Measurements from ENCODE around the gene ERC2. TPM values are rescaled to one million over a fixed set of nuclear protein-coding genes. Genes with fewer than 3 reads are reported as not detected.

Gene ERC2
- total RNA-seq, 1 experiment from 2014 or later = 0.90 TPM

GRCh38 chr3:56248021-56248420 lies 220.2 kb downstream of the ERC2 start:
- intact Hi-C loops (cut with micrococcal nuclease; ENCODE audit: unreplicated experiment) = loop anchor here (5.0 kb wide), 1 partner anchor 761 kb away; the partner anchor contains the start of gene WNT5A
- no peak overlapping the region for H3K4me3 ChIP-seq (ENCODE audit: low read depth, low read length, poor library complexity, severe bottlenecking)
- POLR2A ChIA-PET (ENCODE audit: low non-redundant PET) = no interaction called here
- CTCF ChIA-PET = no interaction called here
- H3K27me3 ChIP-seq (replicated peaks; ENCODE audit: insufficient read depth, low read depth, low read length, poor library complexity) = no peaks in the 10 kb centered on the region
- TF ChIP-seq CTCF (conservative IDR thresholded peaks at IDR 0.05; ENCODE audit: low read depth, low read length) = no peak
- no peak for TF ChIP-seq EZH2 (IDR thresholded peaks at IDR 0.05; ENCODE audit: borderline replicate concordance, low read depth, low read length, poor library complexity, severe bottlenecking)
- BruUV-seq (replicated peaks) = no TSS peak
- no peaks in the 10 kb centered on the region for H3K9me3 ChIP-seq (ENCODE audit: low read depth, low read length, poor library complexity, severe bottlenecking)
- H3K4me1 ChIP-seq (ENCODE audit: insufficient read depth, low read length, poor library complexity, severe bottlenecking) = no peaks in the 10 kb centered on the region
- no peak overlapping the region for H3K27ac ChIP-seq (ENCODE audit: low read depth, low read length, poor library complexity, severe bottlenecking)
- H3K36me3 ChIP-seq (ENCODE audit: insufficient read depth, low read length, poor library complexity, severe bottlenecking) = no peaks in the 10 kb centered on the region
- no peak for DNase-seq (ENCODE audit: low spot score)

GRCh38 chr3:56238299-56238698 lies 230.0 kb downstream of the ERC2 start:
- no peak overlapping the region for H3K27ac ChIP-seq (ENCODE audit: low read depth, low read length, poor library complexity, severe bottlenecking)
- H3K4me1 ChIP-seq (ENCODE audit: insufficient read depth, low read length, poor library complexity, severe bottlenecking) = no peaks in the 10 kb centered on the region
- H3K36me3 ChIP-seq (ENCODE audit: insufficient read depth, low read length, poor library complexity, severe bottlenecking) = no peaks in the 10 kb centered on the region
- ChIA-PET CTCF (no interaction called here), POLR2A (ENCODE audit: low non-redundant PET) (no interaction called here)
- no peak overlapping the region for H3K4me3 ChIP-seq (ENCODE audit: low read depth, low read length, poor library complexity, severe bottlenecking)
- no peaks in the 10 kb centered on the region for H3K9me3 ChIP-seq (ENCODE audit: low read depth, low read length, poor library complexity, severe bottlenecking)
- TF ChIP-seq EZH2 (IDR thresholded peaks at IDR 0.05; ENCODE audit: borderline replicate concordance, low read depth, low read length, poor library complexity, severe bottlenecking) (no peak), CTCF (conservative IDR thresholded peaks at IDR 0.05; ENCODE audit: low read depth, low read length) (no peak)
- H3K27me3 ChIP-seq (replicated peaks; ENCODE audit: insufficient read depth, low read depth, low read length, poor library complexity) = no peaks in the 10 kb centered on the region
- intact Hi-C loops (cut with micrococcal nuclease; ENCODE audit: unreplicated experiment) = no loop called here
- BruUV-seq (replicated peaks) = no TSS peak
- DNase-seq (ENCODE audit: low spot score) = no peak

- Histone ChIP-seq H3K27ac (ENCODE audit: low read depth, low read length, poor library complexity, severe bottlenecking) (no peak overlapping the region), H3K27me3 (replicated peaks; ENCODE audit: insufficient read depth, low read depth, low read length, poor library complexity) (no peaks in the 10 kb centered on the region), H3K4me3 (ENCODE audit: low read depth, low read length, poor library complexity, severe bottlenecking) (no peak overlapping the region), H3K36me3 (ENCODE audit: insufficient read depth, low read length, poor library complexity, severe bottlenecking) (no peaks in the 10 kb centered on the region), H3K9me3 (ENCODE audit: low read depth, low read length, poor library complexity, severe bottlenecking) (no peaks in the 10 kb centered on the region), H3K4me1 (ENCODE audit: insufficient read depth, low read length, poor library complexity, severe bottlenecking) (no peaks in the 10 kb centered on the region)
- CTCF ChIA-PET = no interaction called here
- POLR2A ChIA-PET (ENCODE audit: low non-redundant PET) = no interaction called here
- BruUV-seq (replicated peaks) = no TSS peak
- no peak for DNase-seq (ENCODE audit: low spot score)
- TF ChIP-seq CTCF (conservative IDR thresholded peaks at IDR 0.05; ENCODE audit: low read depth, low read length) = no peak
- no peak for TF ChIP-seq EZH2 (IDR thresholded peaks at IDR 0.05; ENCODE audit: borderline replicate concordance, low read depth, low read length, poor library complexity, severe bottlenecking)
- intact Hi-C loops (cut with micrococcal nuclease; ENCODE audit: unreplicated experiment) = no loop called here
Measured at GRCh38 chr3:56233742-56234141, 234.5 kb downstream of the ERC2 start.

Measured in A673 (cell line).